GM12801 (cell line): ENCODE data around the gene RAB3GAP2.

Experiments
- TF ChIP-seq, protein P1 (sequence below): IDR thresholded peaks from one replicate; pipeline ENCODE4 v1.5.1; 2011; ENCODE audit warnings: control low read depth; ENCODE audit not compliant: insufficient read length; ENCODE audit errors: extremely low read depth

RAB3GAP2 gene

DNA sequence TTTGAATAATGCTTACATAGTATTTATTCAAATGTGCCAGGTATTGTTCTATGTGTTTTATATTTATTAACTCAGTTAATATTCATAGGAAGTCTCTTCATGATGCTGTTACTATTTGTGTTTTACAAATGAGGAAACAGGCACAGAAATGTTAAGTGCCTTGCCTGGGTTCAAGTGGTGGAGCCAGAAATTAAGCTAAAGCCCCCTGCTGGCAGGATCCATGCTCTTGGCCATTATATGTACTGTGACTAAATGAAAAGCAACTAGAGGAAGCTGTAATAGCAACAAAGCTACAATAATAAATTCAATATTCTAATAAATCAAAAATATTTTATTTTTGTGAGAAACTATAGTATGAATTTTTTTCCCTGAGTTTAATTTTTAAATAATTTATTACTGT lies 148.4 kb downstream of the RAB3GAP2 start:
- TF ChIP-seq, protein P1, sequence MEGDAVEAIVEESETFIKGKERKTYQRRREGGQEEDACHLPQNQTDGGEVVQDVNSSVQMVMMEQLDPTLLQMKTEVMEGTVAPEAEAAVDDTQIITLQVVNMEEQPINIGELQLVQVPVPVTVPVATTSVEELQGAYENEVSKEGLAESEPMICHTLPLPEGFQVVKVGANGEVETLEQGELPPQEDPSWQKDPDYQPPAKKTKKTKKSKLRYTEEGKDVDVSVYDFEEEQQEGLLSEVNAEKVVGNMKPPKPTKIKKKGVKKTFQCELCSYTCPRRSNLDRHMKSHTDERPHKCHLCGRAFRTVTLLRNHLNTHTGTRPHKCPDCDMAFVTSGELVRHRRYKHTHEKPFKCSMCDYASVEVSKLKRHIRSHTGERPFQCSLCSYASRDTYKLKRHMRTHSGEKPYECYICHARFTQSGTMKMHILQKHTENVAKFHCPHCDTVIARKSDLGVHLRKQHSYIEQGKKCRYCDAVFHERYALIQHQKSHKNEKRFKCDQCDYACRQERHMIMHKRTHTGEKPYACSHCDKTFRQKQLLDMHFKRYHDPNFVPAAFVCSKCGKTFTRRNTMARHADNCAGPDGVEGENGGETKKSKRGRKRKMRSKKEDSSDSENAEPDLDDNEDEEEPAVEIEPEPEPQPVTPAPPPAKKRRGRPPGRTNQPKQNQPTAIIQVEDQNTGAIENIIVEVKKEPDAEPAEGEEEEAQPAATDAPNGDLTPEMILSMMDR: no peak

DNA sequence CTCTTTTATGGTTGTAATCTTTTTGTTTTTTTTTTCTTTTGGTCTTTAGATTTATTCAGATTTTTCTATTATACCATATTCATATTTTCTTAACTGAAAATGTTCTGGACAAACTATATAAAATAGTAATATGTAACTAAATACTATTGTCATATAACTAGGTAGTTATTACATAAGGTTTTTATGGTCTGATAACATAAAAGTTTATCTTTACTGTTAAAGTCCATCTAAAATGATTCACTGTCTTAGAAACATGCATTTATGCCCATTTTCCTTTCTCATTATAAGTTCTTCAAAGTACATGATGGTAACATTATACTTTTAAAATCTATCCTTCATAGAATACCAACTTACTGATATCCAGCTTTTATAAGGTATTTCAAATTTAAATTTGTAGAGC lies 149.2 kb downstream of the RAB3GAP2 start:
- TF ChIP-seq, protein P1: no peak

DNA sequence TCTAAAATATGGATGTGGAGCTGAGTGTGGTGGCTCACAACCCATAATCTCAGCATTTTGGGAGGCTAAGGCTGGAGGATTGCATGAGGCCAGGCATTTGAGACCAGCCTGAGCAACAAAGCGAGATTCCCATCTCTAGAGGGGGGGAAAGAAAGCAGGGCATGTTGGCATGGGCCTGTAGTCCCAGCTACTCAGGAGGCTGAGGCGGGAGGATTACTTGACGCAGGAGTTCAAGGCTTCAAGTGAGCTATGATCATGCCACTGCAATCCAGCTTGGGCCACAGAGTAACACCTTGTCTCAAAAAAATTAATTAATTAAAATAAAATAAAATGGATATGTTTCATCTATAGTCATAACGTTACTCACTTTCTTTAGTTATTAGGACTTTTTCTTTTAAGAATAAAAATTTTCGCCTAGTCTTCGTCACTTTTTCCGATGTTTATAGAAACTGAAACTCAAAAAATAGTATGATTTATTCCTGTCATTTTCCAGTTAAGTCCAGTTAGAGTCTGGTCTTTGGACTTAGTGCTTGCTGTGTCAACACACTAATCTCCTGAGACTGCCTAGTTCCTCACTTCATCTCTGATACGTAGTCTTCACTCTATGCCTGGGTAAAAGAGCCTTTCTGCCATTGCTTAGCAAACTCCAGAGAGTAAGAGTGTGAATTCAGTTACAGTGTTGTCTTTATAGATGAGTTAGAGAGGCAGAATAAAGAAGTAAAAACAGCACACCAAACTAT lies 150.3 kb downstream of the RAB3GAP2 start:
- TF ChIP-seq, protein P1: no peak

DNA sequence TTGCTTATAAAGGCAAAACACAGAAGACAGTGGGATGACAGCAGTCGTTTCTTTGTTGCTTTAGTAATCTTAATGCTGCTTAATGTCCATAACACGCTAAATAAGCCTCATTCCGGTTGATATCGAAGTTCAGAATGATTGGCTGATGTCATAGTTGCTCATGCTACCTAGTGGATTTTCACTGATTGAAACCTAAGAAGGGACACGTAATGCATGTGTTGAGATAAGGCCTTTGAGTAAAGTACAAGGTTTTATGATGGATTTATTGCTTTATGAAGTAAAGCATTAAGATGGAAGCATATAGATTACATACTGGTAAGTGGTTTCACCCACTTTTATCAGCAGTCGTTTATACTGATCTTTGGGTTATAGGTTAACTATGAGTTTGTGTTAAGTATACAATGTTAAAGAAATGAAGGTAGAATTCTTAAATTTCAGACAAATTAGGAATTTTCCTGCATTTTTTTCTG lies 153.2 kb downstream of the RAB3GAP2 start:
- TF ChIP-seq, protein P1: no peak

DNA sequence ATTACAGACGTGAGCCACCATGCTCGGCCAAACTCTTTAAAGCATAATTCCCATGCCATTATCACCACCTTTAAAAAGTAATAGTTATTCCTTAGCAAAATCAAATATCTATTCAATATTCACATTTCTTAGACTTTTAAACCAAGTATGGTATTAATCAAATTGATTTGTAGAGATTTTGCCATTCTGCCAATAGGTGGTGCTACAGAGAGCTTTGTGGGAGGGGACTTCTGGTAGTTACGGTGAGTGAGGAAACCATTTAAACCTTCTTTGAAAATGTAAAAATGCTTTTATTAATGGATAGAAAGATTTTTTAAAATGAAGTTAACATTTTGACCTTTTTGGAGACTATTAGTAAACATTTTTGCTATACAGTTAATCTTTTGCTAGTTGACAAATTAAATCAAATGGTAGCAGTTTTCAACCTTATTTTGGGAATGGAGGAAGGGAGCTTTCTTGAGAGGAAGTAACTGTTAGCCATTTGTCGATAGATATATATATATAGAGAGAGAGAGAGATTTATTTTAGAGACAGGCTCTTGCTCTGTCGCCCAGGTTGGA lies 159.0 kb downstream of the RAB3GAP2 start:
- TF ChIP-seq, protein P1: no peak

DNA sequence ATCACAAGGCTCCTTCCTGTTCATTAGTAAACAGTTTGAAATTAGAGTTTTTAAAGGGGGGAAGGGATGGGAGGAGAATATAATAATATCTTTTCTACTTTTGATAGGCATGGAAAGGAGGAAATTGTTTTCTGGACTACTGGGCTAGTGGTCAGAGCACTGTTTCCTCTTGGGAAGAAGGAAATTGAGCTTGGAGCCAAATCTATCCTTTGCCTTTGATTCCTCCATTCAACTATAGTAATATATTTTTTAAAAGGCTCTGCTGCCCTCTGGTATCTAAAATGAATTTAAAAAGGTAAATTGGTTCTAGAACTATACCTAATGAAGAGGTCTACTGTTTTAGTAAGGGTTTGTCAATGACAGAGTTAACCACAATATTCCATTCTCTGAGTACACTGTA lies 172.4 kb downstream of the RAB3GAP2 start:
- TF ChIP-seq, protein P1: no peak
